ENCODE data around the gene SLC35E1.

The SLC35E1 gene

DNA sequence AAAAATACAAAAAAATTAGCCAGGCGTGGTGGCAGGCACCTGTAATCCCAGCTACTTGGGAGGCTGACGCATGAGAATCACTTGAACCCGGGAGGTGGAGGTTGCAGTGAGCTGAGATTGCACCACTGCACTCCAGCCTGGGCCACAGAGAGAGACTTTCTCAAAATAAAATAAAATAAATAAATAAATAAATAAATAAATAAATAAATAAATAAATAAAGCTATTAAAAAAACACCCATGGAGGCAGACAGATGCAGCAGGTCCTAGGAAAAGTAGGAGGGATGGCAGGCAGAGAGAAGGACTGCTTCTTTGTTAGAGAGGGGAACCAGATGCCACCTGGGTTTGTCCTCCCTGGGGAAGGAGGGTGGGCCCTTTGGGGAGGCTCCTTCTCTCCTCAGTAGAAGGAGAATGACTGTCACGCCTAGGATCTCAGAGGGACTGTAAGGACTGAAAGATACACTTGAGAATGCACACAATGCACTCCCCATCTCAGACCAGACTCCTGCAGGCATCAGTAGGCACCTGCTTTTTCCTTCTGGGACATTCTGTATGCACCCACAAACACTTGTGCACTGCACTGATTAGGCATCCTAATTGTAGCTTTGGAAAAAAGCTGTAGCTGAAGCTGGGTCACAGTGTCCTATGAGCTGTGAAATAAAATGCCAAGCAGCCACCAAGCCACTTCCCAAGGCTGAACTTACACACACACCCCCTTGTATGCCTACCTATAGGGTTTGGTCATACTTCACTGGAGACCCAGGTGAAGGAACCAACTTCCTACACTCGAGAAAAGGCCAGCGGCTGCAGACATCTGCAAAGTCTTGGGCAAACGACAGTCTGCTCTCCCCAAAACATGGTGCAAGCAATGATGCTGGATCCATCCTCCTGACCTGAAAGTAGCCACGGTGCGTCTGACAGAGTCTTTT, 18.9 kb upstream of the SLC35E1 start:
- no peak overlapping the region for H3K27ac ChIP-seq (ENCODE audit: poor library complexity, severe bottlenecking)
- DNase-seq (ENCODE audit: low spot score), result no peak
- no peak for TF ChIP-seq CTCF (IDR thresholded peaks at IDR 0.05; ENCODE audit: poor library complexity, severe bottlenecking)
- no peak overlapping the region for H3K4me3 ChIP-seq (ENCODE audit: severe bottlenecking)
- no peaks in the 10 kb centered on the region for H3K27me3 ChIP-seq (ENCODE audit: insufficient read depth, poor library complexity, severe bottlenecking)
- ATAC-seq (ENCODE audit: low read depth), result no peak
- H3K4me1 ChIP-seq (ENCODE audit: insufficient read depth, poor library complexity, severe bottlenecking), result peaks cover 13% of the 10 kb centered on the region
- H3K9me3 ChIP-seq (ENCODE audit: severe bottlenecking), result no peaks in the 10 kb centered on the region
- H3K36me3 ChIP-seq (ENCODE audit: low read depth), result no peaks in the 10 kb centered on the region

DNA sequence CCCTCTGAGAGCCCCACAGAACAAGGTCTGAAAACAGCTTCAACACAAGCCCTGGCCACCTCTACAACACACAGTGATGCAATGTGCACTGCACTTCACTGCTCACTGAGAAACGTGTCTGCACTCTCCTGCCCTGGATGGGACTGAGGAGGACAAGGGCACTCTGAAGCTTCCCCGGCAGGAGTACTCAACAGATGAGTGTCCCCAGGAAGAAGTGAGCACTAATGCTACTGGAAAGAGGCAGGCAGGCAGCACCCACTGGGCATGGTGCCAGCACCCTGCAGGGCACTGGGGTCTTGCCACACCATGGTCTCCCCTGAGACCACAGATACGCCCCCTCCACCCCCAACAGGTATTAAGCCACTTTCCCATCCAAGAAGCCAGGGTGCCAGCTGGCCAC, 17.7 kb upstream of the SLC35E1 start:
- Histone ChIP-seq H3K4me3 (ENCODE audit: severe bottlenecking) (no peak overlapping the region), H3K4me1 (ENCODE audit: insufficient read depth, poor library complexity, severe bottlenecking) (peaks cover 14% of the 10 kb centered on the region), H3K27me3 (ENCODE audit: insufficient read depth, poor library complexity, severe bottlenecking) (no peaks in the 10 kb centered on the region), H3K36me3 (ENCODE audit: low read depth) (no peaks in the 10 kb centered on the region), H3K9me3 (ENCODE audit: severe bottlenecking) (no peaks in the 10 kb centered on the region), H3K27ac (ENCODE audit: poor library complexity, severe bottlenecking) (no peak overlapping the region)
- DNase-seq (ENCODE audit: low spot score) (no peak), ATAC-seq (ENCODE audit: low read depth) (no peak)
- TF ChIP-seq CTCF (IDR thresholded peaks at IDR 0.05; ENCODE audit: poor library complexity, severe bottlenecking), result no peak

DNA sequence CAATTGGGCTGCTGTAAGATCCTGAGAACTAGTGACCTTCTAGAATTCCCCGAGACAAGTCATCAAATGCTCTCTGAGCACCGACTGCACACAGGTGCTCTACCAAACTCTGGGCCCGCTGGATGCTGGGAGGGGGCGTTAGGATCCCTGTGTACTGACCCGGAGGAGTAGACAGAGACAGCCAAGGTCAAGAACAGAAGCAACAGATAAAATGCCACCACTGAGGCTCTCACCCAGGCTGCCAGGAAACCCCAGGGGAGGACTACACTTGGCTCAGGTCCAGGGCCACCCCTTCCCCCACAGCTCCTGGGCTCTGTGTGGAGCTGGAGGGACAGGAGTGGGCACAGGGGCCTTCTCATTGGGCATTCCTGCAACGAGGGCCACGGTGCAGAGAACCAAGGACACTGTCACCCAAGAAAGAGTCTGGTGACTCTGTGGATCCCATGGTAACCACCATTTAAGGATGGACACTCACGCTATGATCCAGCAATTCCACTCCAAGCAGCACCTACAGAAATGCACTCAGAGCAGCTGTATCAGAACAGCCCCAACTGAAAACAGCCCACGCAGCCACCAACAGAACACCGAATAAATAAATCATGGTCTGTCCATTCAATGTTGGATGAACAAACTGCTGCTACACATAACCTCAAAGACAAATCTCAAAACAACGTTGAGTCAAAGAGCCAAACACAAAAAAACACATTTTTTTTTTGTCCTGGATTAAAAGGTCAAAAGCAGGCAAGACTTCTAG, 16.8 kb upstream of the SLC35E1 start:
- H3K4me1 ChIP-seq (ENCODE audit: insufficient read depth, poor library complexity, severe bottlenecking), result peaks cover 23% of the 10 kb centered on the region
- DNase-seq (ENCODE audit: low spot score) (no peak), ATAC-seq (ENCODE audit: low read depth) (no peak)

GRCh38 chr19:16587833-16588823, 15.9 kb upstream of the SLC35E1 start:
- TF ChIP-seq CTCF (IDR thresholded peaks at IDR 0.05; ENCODE audit: poor library complexity, severe bottlenecking), result no peak
- no peak overlapping the region for H3K27ac ChIP-seq (ENCODE audit: poor library complexity, severe bottlenecking)
- H3K4me3 ChIP-seq (ENCODE audit: severe bottlenecking), result no peak overlapping the region
- H3K4me1 ChIP-seq (ENCODE audit: insufficient read depth, poor library complexity, severe bottlenecking), result peaks cover 27% of the 10 kb centered on the region
- no peaks in the 10 kb centered on the region for H3K9me3 ChIP-seq (ENCODE audit: severe bottlenecking)
- H3K36me3 ChIP-seq (ENCODE audit: low read depth), result no peaks in the 10 kb centered on the region
- DNase-seq (ENCODE audit: low spot score) (no peak), ATAC-seq (ENCODE audit: low read depth) (no peak)
- no peaks in the 10 kb centered on the region for H3K27me3 ChIP-seq (ENCODE audit: insufficient read depth, poor library complexity, severe bottlenecking)

More for the DNA sequence above, 16.8 kb upstream of the SLC35E1 start:
- Histone ChIP-seq H3K27me3 (ENCODE audit: insufficient read depth, poor library complexity, severe bottlenecking) (no peaks in the 10 kb centered on the region), H3K9me3 (ENCODE audit: severe bottlenecking) (no peaks in the 10 kb centered on the region), H3K27ac (ENCODE audit: poor library complexity, severe bottlenecking) (no peak overlapping the region), H3K4me3 (ENCODE audit: severe bottlenecking) (no peak overlapping the region), H3K36me3 (ENCODE audit: low read depth) (no peaks in the 10 kb centered on the region)
- TF ChIP-seq CTCF (IDR thresholded peaks at IDR 0.05; ENCODE audit: poor library complexity, severe bottlenecking), result no peak
